Measurements from ENCODE around the gene SRRM1. TPM values are rescaled to one million over a fixed set of nuclear protein-coding genes. Genes with fewer than 3 reads are reported as not detected.

Gene SRRM1
- total and polyA plus RNA-seq, 9 of the 15 experiments (the other 6 are each of a cell fraction or from before 2014, with no cell fraction given): 54.5 to 268 (median 115) TPM

GRCh38 chr1:24707687-24708086 is 64.6 kb downstream of the SRRM1 start:
- DNase-seq (ENCODE audit: extremely low read depth in 1 of 4, low spot score in 3 of 4): peak in 2 of 4 experiments; percentile 31 to 59
- no TSS peak for BruUV-seq (replicated peaks)
- CTCF ChIA-PET (ENCODE audit: low intra/inter-chr PET ratio): no interaction called here
- no peak overlapping the region for H3K27ac ChIP-seq (ENCODE audit: extremely low read depth, low read depth, low read length)
- no peaks in the 10 kb centered on the region for H4K20me1 ChIP-seq (replicated peaks; ENCODE audit: control insufficient read depth, insufficient read depth, low read length)
- POLR2A ChIA-PET: interaction anchor here (0.6 to 2.5 kb wide), 4 partner anchors 10 to 39 kb away, joined by 3 to 11 read pairs (median 4); no protein-coding TSS in a partner anchor
- no peaks in the 10 kb centered on the region for H3K36me3 ChIP-seq (ENCODE audit: control insufficient read depth, insufficient read depth, low read length)
- no peak for FAIRE-seq
- in situ Hi-C loops (cut with MboI) (no loop called here), intact Hi-C loops (cut with micrococcal nuclease) (no loop called here)
- no peak overlapping the region for H3K9ac ChIP-seq (ENCODE audit: insufficient read depth in 1 of 2, low read depth in 2 of 2, low read length in 2 of 2)
- H3K4me2 ChIP-seq (ENCODE audit: insufficient read depth, low read length): no peak overlapping the region
- WGBS (ENCODE audit: insufficient coverage, low coverage, missing lambda C conversion rate): 25% methylated on average over 4 of the region's 4 CpGs
- no peaks in the 10 kb centered on the region for H3K79me2 ChIP-seq (ENCODE audit: control insufficient read depth, insufficient read depth, low read length)
- no peaks in the 10 kb centered on the region for H3K27me3 ChIP-seq (ENCODE audit: control insufficient read depth in 2 of 2, insufficient read depth in 2 of 2, low read length in 2 of 2)
- H3K4me1 ChIP-seq (replicated peaks in 1 of 2; ENCODE audit: control insufficient read depth in 2 of 2, insufficient read depth in 2 of 2, low read length in 2 of 2): peaks cover 15 to 26% of the 10 kb centered on the region in 2 experiments
- no peak overlapping the region for H3K4me3 ChIP-seq
- ATAC-seq: no peak
- H3K9me3 ChIP-seq (replicated peaks; ENCODE audit: control insufficient read depth, insufficient read depth, low read depth, low read length): no peaks in the 10 kb centered on the region
- peak overlapping the region; percentile 0; the same call in 1 of the 2 replicates for H2AFZ ChIP-seq (ENCODE audit: low read depth, low read length)
- no peaks in the 10 kb centered on the region for H3K9me1 ChIP-seq (ENCODE audit: control insufficient read depth, insufficient read depth, low read length)
- TF ChIP-seq HNRNPLL (IDR thresholded peaks at IDR 0.05; ENCODE audit: low read depth, low read length, poor library complexity, severe bottlenecking): no peak
- TF ChIP-seq NCOA6 (IDR thresholded peaks at IDR 0.05): no peak
- TF ChIP-seq DPF2 (IDR thresholded peaks at IDR 0.05): peak; percentile 52; the same call in 1 of the 2 replicates
- TF ChIP-seq L3MBTL2 (IDR thresholded peaks at IDR 0.05): no peak
- peak; percentile 51; the same call in 1 of the 2 replicates for TF ChIP-seq ARID1B (IDR thresholded peaks at IDR 0.05)
- peak; percentile 45; the same call in 1 of the 2 replicates for TF ChIP-seq JUN (IDR thresholded peaks at IDR 0.05; ENCODE audit: borderline replicate concordance, low read depth, low read length)
- no peak for TF ChIP-seq JUN (CRISPR knock-in tag; IDR thresholded peaks at IDR 0.05; ENCODE audit: borderline replicate concordance)
- no peak for TF ChIP-seq SRSF1 (IDR thresholded peaks at IDR 0.05; ENCODE audit: low read depth, low read length)
- TF ChIP-seq JUND (IDR thresholded peaks at IDR 0.05; ENCODE audit: borderline replicate concordance, low read depth, low read length): peak; percentile 64
- peak; percentile 75; the same call in 1 of the 3 replicates for TF ChIP-seq JUND (tag; IDR thresholded peaks at IDR 0.05; ENCODE audit: borderline replicate concordance, low read depth, low read length)
- TF ChIP-seq U2AF2 (optimal IDR thresholded peaks at IDR 0.05; ENCODE audit: low read depth, low read length): no peak
- TF ChIP-seq FOXP4 (CRISPR knock-in tag; IDR thresholded peaks at IDR 0.05; ENCODE audit: borderline replicate concordance): no peak
- no peak for TF ChIP-seq ELF2 (CRISPR knock-in tag; IDR thresholded peaks at IDR 0.05)
- 0 out of 2 replicates have a peak, but pooled peaks have one; percentile 42 for TF ChIP-seq SMARCE1 (IDR thresholded peaks at IDR 0.05)
- peak; percentile 63; the same call in 1 of the 2 replicates for TF ChIP-seq ZEB2 (IDR thresholded peaks at IDR 0.05)
- no peak for TF ChIP-seq ZNF398 (CRISPR knock-in tag; IDR thresholded peaks at IDR 0.05)
- TF ChIP-seq KDM1A (IDR thresholded peaks at IDR 0.05): peak; percentile 45 to 58; a peak in 3 of 4 replicates
- TF ChIP-seq TAF15 (IDR thresholded peaks at IDR 0.05; ENCODE audit: low read depth, low read length): no peak
- peak; percentile 65; the same call in 1 of the 2 replicates for TF ChIP-seq ZNF740 (CRISPR knock-in tag; IDR thresholded peaks at IDR 0.05)
- TF ChIP-seq ZNF740 (tag; IDR thresholded peaks at IDR 0.05): no peak
- no peak for TF ChIP-seq HMG20B (CRISPR knock-in tag; IDR thresholded peaks at IDR 0.05)
